Measurements from ENCODE around the gene WDR26.

Gene WDR26

DNA sequence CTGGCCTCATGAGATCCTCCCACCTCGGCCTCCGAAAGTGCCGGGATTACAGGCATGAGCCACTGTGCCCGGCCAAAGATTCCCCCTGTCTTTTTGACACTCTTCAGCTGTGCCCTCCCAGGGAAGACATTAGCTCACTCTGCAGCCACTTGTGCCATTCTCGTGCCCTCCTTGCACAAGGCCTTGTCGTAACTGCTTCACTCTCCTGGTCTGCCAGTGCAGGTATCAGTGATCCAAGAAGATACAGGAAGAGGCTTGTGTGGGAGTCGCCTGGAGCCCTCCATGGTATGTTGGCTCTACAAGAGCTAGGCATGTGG lies 22.0 kb upstream of the WDR26 start:
- no peak for TF ChIP-seq SIN3A (IDR thresholded peaks at IDR 0.05; ENCODE audit: borderline replicate concordance, insufficient read depth, low read length)

- TF ChIP-seq SIN3A (IDR thresholded peaks at IDR 0.05; ENCODE audit: borderline replicate concordance, insufficient read depth, low read length) (no peak), FOXP2 (optimal IDR thresholded peaks at IDR 0.05; ENCODE audit: borderline replicate concordance, extremely low read depth, extremely low read length, insufficient read depth) (no peak), POLR2AphosphoS5 (IDR thresholded peaks at IDR 0.05; ENCODE audit: low read depth, low read length) (no peak), TAF1 (IDR thresholded peaks at IDR 0.05; ENCODE audit: borderline replicate concordance, insufficient read depth, low read length) (no peak), REST (IDR thresholded peaks at IDR 0.05; ENCODE audit: insufficient read depth in 1 of 2, low read depth in 2 of 2, low read length in 2 of 2) (no peak)
Observed at GRCh38 chr1:224454402-224455055, 19.9 kb upstream of the WDR26 start.

- no peak for TF ChIP-seq FOXP2 (optimal IDR thresholded peaks at IDR 0.05; ENCODE audit: borderline replicate concordance, extremely low read depth, extremely low read length, insufficient read depth)
- TF ChIP-seq TAF1 (IDR thresholded peaks at IDR 0.05; ENCODE audit: borderline replicate concordance, insufficient read depth, low read length): no peak
- TF ChIP-seq REST (IDR thresholded peaks at IDR 0.05; ENCODE audit: insufficient read depth in 1 of 2, low read depth in 2 of 2, low read length in 2 of 2): no peak
- no peak for TF ChIP-seq POLR2AphosphoS5 (IDR thresholded peaks at IDR 0.05; ENCODE audit: low read depth, low read length)
- no peak for TF ChIP-seq SIN3A (IDR thresholded peaks at IDR 0.05; ENCODE audit: borderline replicate concordance, insufficient read depth, low read length)
Observed at GRCh38 chr1:224450561-224451350, 16.2 kb upstream of the WDR26 start.

GRCh38 chr1:224450159-224450558 lies 15.6 kb upstream of the WDR26 start:
- TF ChIP-seq TAF1 (IDR thresholded peaks at IDR 0.05; ENCODE audit: borderline replicate concordance, insufficient read depth, low read length) (no peak), POLR2AphosphoS5 (IDR thresholded peaks at IDR 0.05; ENCODE audit: low read depth, low read length) (no peak), SIN3A (IDR thresholded peaks at IDR 0.05; ENCODE audit: borderline replicate concordance, insufficient read depth, low read length) (no peak), FOXP2 (optimal IDR thresholded peaks at IDR 0.05; ENCODE audit: borderline replicate concordance, extremely low read depth, extremely low read length, insufficient read depth) (no peak), REST (IDR thresholded peaks at IDR 0.05; ENCODE audit: insufficient read depth in 1 of 2, low read depth in 2 of 2, low read length in 2 of 2) (no peak)

DNA sequence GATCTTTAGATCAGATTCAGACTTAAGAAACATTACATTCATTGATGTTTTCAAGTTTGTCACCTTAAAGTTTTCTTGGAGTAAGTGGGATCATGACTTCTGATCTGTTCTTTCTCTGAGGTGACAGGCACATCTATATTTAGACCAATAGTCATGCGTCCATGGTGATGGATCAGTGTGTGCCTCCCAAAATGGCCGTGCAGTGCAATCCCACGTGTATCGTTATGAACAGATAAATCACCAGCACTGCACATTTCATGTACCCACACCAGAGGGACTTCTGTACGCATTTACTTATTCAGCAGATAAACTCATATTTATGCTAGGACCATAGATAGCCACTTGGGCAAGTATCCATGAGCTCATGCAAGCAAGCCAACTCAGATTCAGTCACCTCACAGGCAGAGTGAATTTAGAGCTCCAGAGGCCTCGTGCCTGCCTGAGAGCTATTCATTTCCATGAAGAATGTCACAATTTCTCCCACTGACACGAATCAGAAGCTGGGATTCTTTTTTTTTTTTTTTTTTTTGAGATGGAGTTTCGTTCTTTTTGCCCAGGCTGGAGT lies 13.9 kb upstream of the WDR26 start:
- no peak for TF ChIP-seq SIN3A (IDR thresholded peaks at IDR 0.05; ENCODE audit: borderline replicate concordance, insufficient read depth, low read length)
- TF ChIP-seq POLR2AphosphoS5 (IDR thresholded peaks at IDR 0.05; ENCODE audit: low read depth, low read length): no peak
- no peak for TF ChIP-seq FOXP2 (optimal IDR thresholded peaks at IDR 0.05; ENCODE audit: borderline replicate concordance, extremely low read depth, extremely low read length, insufficient read depth)
- TF ChIP-seq TAF1 (IDR thresholded peaks at IDR 0.05; ENCODE audit: borderline replicate concordance, insufficient read depth, low read length): no peak
- TF ChIP-seq REST (IDR thresholded peaks at IDR 0.05; ENCODE audit: insufficient read depth in 1 of 2, low read depth in 2 of 2, low read length in 2 of 2): no peak

All from PFSK-1 (cell line).